ENCODE data around the gene ATAD3C. TPM values are rescaled to one million over a fixed set of nuclear protein-coding genes. Genes with fewer than 3 reads are reported as not detected.
"Not testable (repeated sequence)": the region's sequence is repeated elsewhere in the genome, so short reads cannot be mapped to it uniquely, and the experiment has no call there.

Gene ATAD3C
- total and polyA plus RNA-seq, 7 experiments from 2014 or later, result 0.61 to 2.0 (median 1.3) TPM

DNA sequence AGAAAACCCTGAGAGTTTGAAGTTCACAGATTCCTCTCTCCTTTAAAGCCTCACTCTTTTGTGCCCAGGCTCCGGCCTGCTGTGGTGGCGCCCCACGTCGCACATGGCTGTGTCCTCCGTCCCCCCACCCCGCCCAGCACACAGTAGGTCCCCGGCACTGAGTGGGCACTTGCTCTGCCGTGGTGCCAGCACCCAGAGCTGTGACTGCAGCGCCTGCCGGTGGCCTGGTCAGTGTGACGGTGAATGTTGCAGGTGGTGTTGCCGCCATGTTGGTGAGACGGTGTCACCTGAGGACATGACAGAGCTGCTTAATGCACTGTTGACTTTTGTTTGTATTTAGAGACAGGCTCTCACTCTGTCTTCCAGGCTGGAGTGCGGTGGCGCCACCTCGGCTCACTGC is 3.4 kb downstream of the ATAD3C start:
- H3K27me3 Mint-ChIP-seq, result peaks cover 0 to 6% (median 0%) of the 10 kb centered on the region in 5 donors

DNA sequence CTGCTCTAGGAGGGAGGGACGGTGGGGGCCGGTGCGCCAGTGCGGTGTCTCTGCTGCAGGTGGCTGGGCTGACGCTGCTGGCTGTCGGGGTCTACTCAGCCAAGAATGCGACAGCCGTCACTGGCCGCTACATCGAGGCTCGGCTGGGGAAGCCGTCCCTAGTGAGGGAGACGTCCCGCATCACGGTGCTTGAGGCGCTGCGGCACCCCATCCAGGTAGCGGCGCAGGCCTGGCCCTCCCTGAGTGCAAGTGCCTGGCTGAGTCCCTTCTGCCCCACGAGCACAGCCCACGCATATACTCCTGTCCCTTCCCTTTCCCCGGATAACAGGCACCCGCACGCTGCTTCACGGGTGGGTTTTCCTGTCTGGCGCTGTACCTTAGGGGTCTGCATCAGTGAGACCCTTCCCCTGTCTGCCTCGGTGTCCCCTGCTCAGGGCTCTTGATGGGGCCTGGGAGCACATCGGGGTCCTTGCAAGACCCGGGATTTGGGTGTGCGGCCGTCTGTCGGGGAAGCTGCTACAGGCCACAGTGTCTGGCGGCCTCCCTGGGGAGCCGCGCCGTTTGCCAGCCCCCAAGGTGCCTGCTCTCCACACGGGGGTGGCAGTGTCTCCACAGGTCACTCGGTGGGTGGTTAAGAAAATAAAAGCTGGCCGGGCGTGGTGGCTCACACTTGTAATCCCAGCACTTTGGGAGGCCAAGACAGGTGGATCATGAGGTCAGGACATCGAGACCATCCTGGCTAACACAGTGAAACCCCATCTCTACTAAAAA is 5.0 kb downstream of the ATAD3C start:
- H3K27ac ChIP-seq (ENCODE audit: low read depth, low read length); H3K36me3 Mint-ChIP-seq; H3K4me1 ChIP-seq (ENCODE audit: control insufficient read depth in 2 of 2, insufficient read depth in 2 of 2, low read length in 2 of 2); H3K9me3 Mint-ChIP-seq; POLR2A ChIA-PET; H3K27me3 ChIP-seq (ENCODE audit: control insufficient read depth in 2 of 2, insufficient read depth in 2 of 2, low read length in 2 of 2); H3K4me3 ChIP-seq (ENCODE audit: low read length); intact Hi-C loops (cut with micrococcal nuclease); ATAC-seq; DNase-seq; H3K36me3 ChIP-seq (ENCODE audit: control insufficient read depth in 2 of 3, insufficient read depth in 3 of 3, low read length in 3 of 3); H3K4me3 Mint-ChIP-seq; H3K4me1 Mint-ChIP-seq; H3K27ac Mint-ChIP-seq; H3K9me3 ChIP-seq (ENCODE audit: control insufficient read depth in 2 of 3, low read length in 3 of 3); H3K27me3 Mint-ChIP-seq; CTCF ChIA-PET: not testable (repeated sequence)

More for the DNA sequence above, 3.4 kb downstream of the ATAD3C start:
- DNase-seq (no peak), ATAC-seq (no peak)
- no peaks in the 10 kb centered on the region for H3K9me3 ChIP-seq (ENCODE audit: control insufficient read depth in 2 of 3, low read length in 3 of 3)
- H3K4me1 Mint-ChIP-seq, result no peaks in the 10 kb centered on the region
- H3K36me3 ChIP-seq (ENCODE audit: control insufficient read depth in 2 of 3, insufficient read depth in 3 of 3, low read length in 3 of 3), result no peaks in the 10 kb centered on the region
- no peak overlapping the region for H3K27ac Mint-ChIP-seq
- H3K27me3 ChIP-seq (ENCODE audit: control insufficient read depth in 2 of 2, insufficient read depth in 2 of 2, low read length in 2 of 2), result no peaks in the 10 kb centered on the region
- no peak overlapping the region for H3K27ac ChIP-seq (ENCODE audit: low read depth, low read length)
- H3K4me1 ChIP-seq (ENCODE audit: control insufficient read depth in 2 of 2, insufficient read depth in 2 of 2, low read length in 2 of 2), result no peaks in the 10 kb centered on the region
- CTCF ChIA-PET, result no interaction called here
- no peak overlapping the region for H3K4me3 ChIP-seq (ENCODE audit: low read length)
- intact Hi-C loops (cut with micrococcal nuclease), result no loop called here
- no peak overlapping the region for H3K4me3 Mint-ChIP-seq
- POLR2A ChIA-PET, result no interaction called here
- H3K36me3 Mint-ChIP-seq, result no peaks in the 10 kb centered on the region
- no peaks in the 10 kb centered on the region for H3K9me3 Mint-ChIP-seq

DNA sequence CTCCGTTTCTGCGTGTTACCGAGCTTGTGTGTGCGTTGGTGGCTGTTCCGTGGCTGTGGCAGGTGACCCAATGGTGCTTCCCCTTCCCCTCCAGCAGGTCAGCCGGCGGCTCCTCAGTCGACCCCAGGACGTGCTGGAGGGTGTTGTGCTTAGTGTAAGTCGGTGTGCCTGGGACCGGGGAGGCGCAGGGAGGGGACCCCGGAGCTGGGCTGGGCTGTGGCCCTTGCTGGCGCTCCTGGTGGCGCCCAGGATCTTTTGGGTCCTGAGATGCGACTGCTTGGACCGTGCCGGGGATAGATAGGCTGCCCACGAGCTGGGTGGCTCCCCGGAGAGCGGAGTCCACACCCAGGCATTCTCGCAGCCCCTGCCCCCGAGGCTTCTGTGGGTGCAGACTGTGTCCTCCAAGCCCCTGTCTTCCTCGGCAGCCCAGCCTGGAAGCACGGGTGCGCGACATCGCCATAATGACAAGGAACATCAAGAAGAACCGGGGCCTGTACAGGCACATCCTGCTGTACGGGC is 5.9 kb downstream of the ATAD3C start:
- Histone ChIP-seq H3K27ac (ENCODE audit: low read depth, low read length) (no peak overlapping the region), H3K4me3 (ENCODE audit: low read length) (no peak overlapping the region), H3K36me3 (ENCODE audit: control insufficient read depth in 2 of 3, insufficient read depth in 3 of 3, low read length in 3 of 3) (no peaks in the 10 kb centered on the region), H3K4me1 (ENCODE audit: control insufficient read depth in 2 of 2, insufficient read depth in 2 of 2, low read length in 2 of 2) (no peaks in the 10 kb centered on the region), H3K27me3 (ENCODE audit: control insufficient read depth in 2 of 2, insufficient read depth in 2 of 2, low read length in 2 of 2) (no peaks in the 10 kb centered on the region), H3K9me3 (ENCODE audit: control insufficient read depth in 2 of 3, low read length in 3 of 3) (no peaks in the 10 kb centered on the region)
- POLR2A ChIA-PET, result no interaction called here
- no peaks in the 10 kb centered on the region for H3K27me3 Mint-ChIP-seq
- no peaks in the 10 kb centered on the region for H3K36me3 Mint-ChIP-seq
- DNase-seq (no peak), ATAC-seq (no peak)
- H3K9me3 Mint-ChIP-seq, result no peaks in the 10 kb centered on the region
- CTCF ChIA-PET, result no interaction called here
- intact Hi-C loops (cut with micrococcal nuclease), result no loop called here
- H3K4me1 Mint-ChIP-seq, result no peaks in the 10 kb centered on the region
- no peak overlapping the region for H3K4me3 Mint-ChIP-seq
- H3K27ac Mint-ChIP-seq, result no peak overlapping the region

DNA sequence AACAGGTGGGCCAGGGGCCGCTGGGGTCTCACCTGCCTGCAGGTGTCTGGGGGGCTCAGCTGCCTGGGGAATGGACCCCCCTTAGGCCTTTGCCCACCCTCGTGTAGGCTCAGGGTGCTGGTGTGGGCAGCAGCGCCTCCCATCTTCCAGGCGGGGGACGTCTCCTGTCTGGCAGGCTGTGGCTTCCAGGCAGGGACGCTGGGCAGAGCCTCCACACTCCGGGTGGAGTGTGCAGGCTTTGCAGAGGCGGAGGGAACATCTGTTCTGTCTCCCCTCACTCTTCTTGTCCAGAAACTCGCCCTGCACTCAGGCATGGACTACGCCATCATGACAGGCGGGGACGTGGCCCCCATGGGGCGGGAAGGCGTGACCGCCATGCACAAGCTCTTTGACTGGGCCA is 6.4 kb downstream of the ATAD3C start:
- DNase-seq; H3K27ac ChIP-seq (ENCODE audit: low read depth, low read length); H3K4me1 ChIP-seq (ENCODE audit: control insufficient read depth in 2 of 2, insufficient read depth in 2 of 2, low read length in 2 of 2); POLR2A ChIA-PET; H3K36me3 ChIP-seq (ENCODE audit: control insufficient read depth in 2 of 3, insufficient read depth in 3 of 3, low read length in 3 of 3); H3K27me3 Mint-ChIP-seq; H3K4me3 ChIP-seq (ENCODE audit: low read length); H3K9me3 Mint-ChIP-seq; CTCF ChIA-PET; H3K36me3 Mint-ChIP-seq; H3K27me3 ChIP-seq (ENCODE audit: control insufficient read depth in 2 of 2, insufficient read depth in 2 of 2, low read length in 2 of 2); H3K9me3 ChIP-seq (ENCODE audit: control insufficient read depth in 2 of 3, low read length in 3 of 3); H3K4me3 Mint-ChIP-seq; ATAC-seq; H3K27ac Mint-ChIP-seq; H3K4me1 Mint-ChIP-seq; intact Hi-C loops (cut with micrococcal nuclease): not testable (repeated sequence)

DNA sequence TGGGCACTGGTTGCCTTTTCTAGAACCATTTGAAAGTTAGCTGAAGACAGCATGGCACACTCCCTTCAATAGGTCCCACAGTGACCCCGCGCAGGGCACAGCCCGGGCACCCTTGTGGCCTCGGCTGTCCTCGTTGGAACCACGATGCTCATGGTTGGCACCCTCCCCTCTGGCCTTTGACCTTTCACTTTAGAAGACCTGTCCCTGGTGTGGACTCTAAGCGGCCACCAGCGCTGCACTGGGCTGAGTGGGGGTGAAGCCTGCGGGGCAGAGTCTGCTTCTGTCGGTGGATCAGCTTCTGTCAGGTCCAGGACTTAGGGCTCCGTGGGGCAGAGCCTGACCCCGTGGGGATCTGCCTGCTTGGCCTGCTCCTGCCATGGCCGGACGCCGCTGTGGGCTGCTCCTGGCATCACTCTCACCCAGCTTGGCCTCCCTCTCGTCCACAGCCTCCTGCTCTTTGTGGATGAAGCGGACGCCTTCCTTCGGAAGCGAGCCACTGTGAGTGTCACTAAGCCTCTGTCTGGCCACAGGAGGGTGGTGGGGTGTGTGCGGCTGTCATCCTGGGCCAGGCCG is 7.3 kb downstream of the ATAD3C start:
- ATAC-seq; intact Hi-C loops (cut with micrococcal nuclease): not testable (repeated sequence)

DNA sequence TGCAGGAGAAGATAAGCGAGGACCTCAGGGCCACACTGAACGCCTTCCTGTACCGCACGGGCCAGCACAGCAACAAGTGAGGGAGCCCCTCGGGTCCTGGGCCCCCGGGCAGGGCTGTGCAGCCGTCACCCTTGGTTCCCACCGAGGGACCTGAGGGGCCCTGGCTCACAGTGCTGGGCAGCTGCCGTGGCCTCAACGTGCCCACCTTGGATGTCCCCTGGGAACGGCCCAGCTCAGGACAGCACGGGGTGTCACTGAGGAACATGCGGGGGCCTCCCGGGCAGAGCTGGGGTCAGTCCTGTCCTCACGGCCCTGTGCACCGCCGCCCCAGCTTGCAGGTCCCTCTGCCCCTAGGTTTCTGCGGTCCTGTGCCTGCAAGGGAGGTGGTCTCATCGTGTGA is 9.7 kb downstream of the ATAD3C start:
- ATAC-seq; intact Hi-C loops (cut with micrococcal nuclease); H3K27me3 Mint-ChIP-seq; H3K27ac Mint-ChIP-seq; H3K4me1 Mint-ChIP-seq; H3K9me3 ChIP-seq (ENCODE audit: control insufficient read depth in 2 of 3, low read length in 3 of 3); CTCF ChIA-PET; H3K36me3 Mint-ChIP-seq; H3K4me1 ChIP-seq (ENCODE audit: control insufficient read depth in 2 of 2, insufficient read depth in 2 of 2, low read length in 2 of 2); H3K27me3 ChIP-seq (ENCODE audit: control insufficient read depth in 2 of 2, insufficient read depth in 2 of 2, low read length in 2 of 2); H3K4me3 Mint-ChIP-seq; POLR2A ChIA-PET; DNase-seq; H3K9me3 Mint-ChIP-seq; H3K4me3 ChIP-seq (ENCODE audit: low read length); H3K36me3 ChIP-seq (ENCODE audit: control insufficient read depth in 2 of 3, insufficient read depth in 3 of 3, low read length in 3 of 3); H3K27ac ChIP-seq (ENCODE audit: low read depth, low read length): not testable (repeated sequence)

More for the DNA sequence above, 7.3 kb downstream of the ATAD3C start:
- H3K27ac ChIP-seq (ENCODE audit: low read depth, low read length); DNase-seq; H3K27ac Mint-ChIP-seq; H3K4me3 ChIP-seq (ENCODE audit: low read length); H3K4me1 ChIP-seq (ENCODE audit: control insufficient read depth in 2 of 2, insufficient read depth in 2 of 2, low read length in 2 of 2); CTCF ChIA-PET; H3K4me1 Mint-ChIP-seq; H3K9me3 ChIP-seq (ENCODE audit: control insufficient read depth in 2 of 3, low read length in 3 of 3); H3K9me3 Mint-ChIP-seq; H3K36me3 ChIP-seq (ENCODE audit: control insufficient read depth in 2 of 3, insufficient read depth in 3 of 3, low read length in 3 of 3); H3K36me3 Mint-ChIP-seq; H3K4me3 Mint-ChIP-seq; H3K27me3 ChIP-seq (ENCODE audit: control insufficient read depth in 2 of 2, insufficient read depth in 2 of 2, low read length in 2 of 2); H3K27me3 Mint-ChIP-seq; POLR2A ChIA-PET: not testable (repeated sequence)

DNA sequence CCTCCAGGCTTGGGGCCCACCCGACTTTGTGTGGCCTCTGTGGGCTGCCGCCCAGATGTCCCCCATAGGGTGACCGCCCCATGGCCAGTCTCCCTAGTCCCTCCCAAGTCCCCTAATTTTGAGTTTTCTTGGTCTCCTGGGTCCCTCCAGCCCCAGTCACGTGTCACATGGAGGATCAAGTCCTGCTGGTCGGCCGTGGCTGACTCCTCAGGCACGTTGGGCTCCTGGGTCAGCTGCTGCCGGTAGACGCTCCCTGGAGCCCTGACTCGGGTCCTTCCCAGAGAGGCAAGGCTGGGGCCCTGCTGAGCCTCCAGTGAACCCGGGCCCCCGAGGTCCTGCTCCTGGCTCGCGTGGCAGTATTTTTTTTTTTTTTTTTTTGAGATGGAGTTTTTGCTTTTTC is 10.2 kb downstream of the ATAD3C start:
- H3K36me3 Mint-ChIP-seq; H3K9me3 ChIP-seq (ENCODE audit: control insufficient read depth in 2 of 3, low read length in 3 of 3); POLR2A ChIA-PET; DNase-seq; H3K27me3 ChIP-seq (ENCODE audit: control insufficient read depth in 2 of 2, insufficient read depth in 2 of 2, low read length in 2 of 2); H3K27me3 Mint-ChIP-seq; H3K36me3 ChIP-seq (ENCODE audit: control insufficient read depth in 2 of 3, insufficient read depth in 3 of 3, low read length in 3 of 3); ATAC-seq; H3K27ac Mint-ChIP-seq; H3K27ac ChIP-seq (ENCODE audit: low read depth, low read length); H3K4me3 Mint-ChIP-seq; H3K4me3 ChIP-seq (ENCODE audit: low read length); H3K4me1 Mint-ChIP-seq; intact Hi-C loops (cut with micrococcal nuclease); H3K9me3 Mint-ChIP-seq; H3K4me1 ChIP-seq (ENCODE audit: control insufficient read depth in 2 of 2, insufficient read depth in 2 of 2, low read length in 2 of 2); CTCF ChIA-PET: not testable (repeated sequence)
